ENCODE measurements around the gene GCKR.

- no peak for TF ChIP-seq EZH2 (IDR thresholded peaks at IDR 0.05; ENCODE audit: borderline replicate concordance, low read length)
- TF ChIP-seq, protein P1, sequence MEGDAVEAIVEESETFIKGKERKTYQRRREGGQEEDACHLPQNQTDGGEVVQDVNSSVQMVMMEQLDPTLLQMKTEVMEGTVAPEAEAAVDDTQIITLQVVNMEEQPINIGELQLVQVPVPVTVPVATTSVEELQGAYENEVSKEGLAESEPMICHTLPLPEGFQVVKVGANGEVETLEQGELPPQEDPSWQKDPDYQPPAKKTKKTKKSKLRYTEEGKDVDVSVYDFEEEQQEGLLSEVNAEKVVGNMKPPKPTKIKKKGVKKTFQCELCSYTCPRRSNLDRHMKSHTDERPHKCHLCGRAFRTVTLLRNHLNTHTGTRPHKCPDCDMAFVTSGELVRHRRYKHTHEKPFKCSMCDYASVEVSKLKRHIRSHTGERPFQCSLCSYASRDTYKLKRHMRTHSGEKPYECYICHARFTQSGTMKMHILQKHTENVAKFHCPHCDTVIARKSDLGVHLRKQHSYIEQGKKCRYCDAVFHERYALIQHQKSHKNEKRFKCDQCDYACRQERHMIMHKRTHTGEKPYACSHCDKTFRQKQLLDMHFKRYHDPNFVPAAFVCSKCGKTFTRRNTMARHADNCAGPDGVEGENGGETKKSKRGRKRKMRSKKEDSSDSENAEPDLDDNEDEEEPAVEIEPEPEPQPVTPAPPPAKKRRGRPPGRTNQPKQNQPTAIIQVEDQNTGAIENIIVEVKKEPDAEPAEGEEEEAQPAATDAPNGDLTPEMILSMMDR (conservative IDR thresholded peaks at IDR 0.05 in 1 of 2, IDR thresholded peaks at IDR 0.05 in 1 of 2; ENCODE audit: extremely low read depth in 1 of 2, insufficient read depth in 1 of 2, low read depth in 1 of 2, low read length in 2 of 2), result no peak
These were observed 2.3 kb downstream of the GCKR start for GRCh38 chr2:27498975-27499374.

Data from mammary epithelial cell (primary cell).